ENCODE measurements around the gene CFDP1. TPM values are rescaled to one million over a fixed set of nuclear protein-coding genes. Genes with fewer than 3 reads are reported as not detected.

The CFDP1 gene
- total and polyA plus RNA-seq, 2 of the 13 experiments (the other 11 are each of a cell fraction or from before 2014, with no cell fraction given): 78.6 to 153 TPM

DNA sequence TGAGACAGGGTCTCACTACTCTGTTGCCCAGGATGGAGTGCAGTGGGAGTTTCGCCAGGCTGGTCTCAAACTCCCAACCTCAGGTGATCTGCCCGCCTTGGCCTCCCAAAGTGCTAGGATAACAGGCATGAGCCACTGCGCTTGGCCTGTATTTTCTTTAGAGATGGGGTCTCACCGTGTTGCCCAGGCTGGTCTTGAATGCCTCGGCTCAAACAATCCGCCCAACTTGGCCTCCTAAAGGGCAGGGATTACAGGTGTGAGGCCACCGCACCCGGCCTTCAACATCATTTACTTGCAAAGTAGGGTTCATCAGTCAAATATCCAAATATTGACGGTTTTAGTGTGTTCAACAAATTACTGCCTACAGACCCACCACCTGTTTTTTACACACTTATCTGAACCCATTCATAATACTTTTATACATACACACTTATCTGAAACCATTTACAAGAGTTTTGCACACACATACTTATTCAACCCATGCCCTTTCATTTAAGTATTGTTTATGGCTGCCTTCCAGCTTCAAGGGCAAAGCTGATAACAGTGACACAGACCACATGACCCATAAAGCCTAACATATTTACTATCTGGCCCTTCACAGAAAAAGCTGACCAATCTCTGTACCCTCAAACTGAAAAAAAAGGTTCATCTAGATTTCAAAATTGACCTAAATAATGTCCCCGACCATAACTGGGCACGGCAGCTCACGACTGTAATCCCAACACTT is 19.3 kb upstream of the CFDP1 start (continued):
- TF ChIP-seq ZNF503 (CRISPR knock-in tag; IDR thresholded peaks at IDR 0.05) (0 out of 2 replicates have a peak, but pooled peaks have one; percentile 28), BHLHE40 (IDR thresholded peaks at IDR 0.05; ENCODE audit: low read length) (no peak), GABPB1 (CRISPR knock-in tag; IDR thresholded peaks at IDR 0.05) (0 out of 2 replicates have a peak, but pooled peaks have one; percentile 7), XBP1 (CRISPR knock-in tag; IDR thresholded peaks at IDR 0.05) (peak; percentile 72; the same call in 1 of the 2 replicates), HOMEZ (CRISPR knock-in tag; IDR thresholded peaks at IDR 0.05; ENCODE audit: low read depth) (peak; percentile 18; the same call in 1 of the 2 replicates), PITX1 (CRISPR knock-in tag; IDR thresholded peaks at IDR 0.05) (no peak), ZNF674 (CRISPR knock-in tag; IDR thresholded peaks at IDR 0.05; ENCODE audit: low read depth) (no peak), ZBTB43 (CRISPR knock-in tag; conservative IDR thresholded peaks at IDR 0.05) (0 out of 2 replicates have a peak, but pooled peaks have one; percentile 47), REXO4 (CRISPR knock-in tag; IDR thresholded peaks at IDR 0.05; ENCODE audit: borderline replicate concordance) (no peak), ZBTB33 (CRISPR knock-in tag; IDR thresholded peaks at IDR 0.05) (no peak), ZNF234 (CRISPR knock-in tag; conservative IDR thresholded peaks at IDR 0.05) (no peak), SALL2 (CRISPR knock-in tag; IDR thresholded peaks at IDR 0.05) (peak; percentile 46; the same call in 1 of the 2 replicates), ZNF260 (CRISPR knock-in tag; IDR thresholded peaks at IDR 0.05; ENCODE audit: borderline replicate concordance, low read depth) (no peak), ZFP36L2 (CRISPR knock-in tag; IDR thresholded peaks at IDR 0.05) (no peak), JUND (CRISPR knock-in tag; IDR thresholded peaks at IDR 0.05) (no peak), SSRP1 (CRISPR knock-in tag; IDR thresholded peaks at IDR 0.05) (no peak)
- TF ChIP-seq, protein P1, sequence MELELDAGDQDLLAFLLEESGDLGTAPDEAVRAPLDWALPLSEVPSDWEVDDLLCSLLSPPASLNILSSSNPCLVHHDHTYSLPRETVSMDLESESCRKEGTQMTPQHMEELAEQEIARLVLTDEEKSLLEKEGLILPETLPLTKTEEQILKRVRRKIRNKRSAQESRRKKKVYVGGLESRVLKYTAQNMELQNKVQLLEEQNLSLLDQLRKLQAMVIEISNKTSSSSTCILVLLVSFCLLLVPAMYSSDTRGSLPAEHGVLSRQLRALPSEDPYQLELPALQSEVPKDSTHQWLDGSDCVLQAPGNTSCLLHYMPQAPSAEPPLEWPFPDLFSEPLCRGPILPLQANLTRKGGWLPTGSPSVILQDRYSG (CRISPR knock-in tag; IDR thresholded peaks at IDR 0.05): 0 out of 2 replicates have a peak, but pooled peaks have one; percentile 35
- TF ChIP-seq, protein P2, sequence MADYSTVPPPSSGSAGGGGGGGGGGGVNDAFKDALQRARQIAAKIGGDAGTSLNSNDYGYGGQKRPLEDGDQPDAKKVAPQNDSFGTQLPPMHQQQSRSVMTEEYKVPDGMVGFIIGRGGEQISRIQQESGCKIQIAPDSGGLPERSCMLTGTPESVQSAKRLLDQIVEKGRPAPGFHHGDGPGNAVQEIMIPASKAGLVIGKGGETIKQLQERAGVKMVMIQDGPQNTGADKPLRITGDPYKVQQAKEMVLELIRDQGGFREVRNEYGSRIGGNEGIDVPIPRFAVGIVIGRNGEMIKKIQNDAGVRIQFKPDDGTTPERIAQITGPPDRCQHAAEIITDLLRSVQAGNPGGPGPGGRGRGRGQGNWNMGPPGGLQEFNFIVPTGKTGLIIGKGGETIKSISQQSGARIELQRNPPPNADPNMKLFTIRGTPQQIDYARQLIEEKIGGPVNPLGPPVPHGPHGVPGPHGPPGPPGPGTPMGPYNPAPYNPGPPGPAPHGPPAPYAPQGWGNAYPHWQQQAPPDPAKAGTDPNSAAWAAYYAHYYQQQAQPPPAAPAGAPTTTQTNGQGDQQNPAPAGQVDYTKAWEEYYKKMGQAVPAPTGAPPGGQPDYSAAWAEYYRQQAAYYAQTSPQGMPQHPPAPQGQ (CRISPR knock-in tag; IDR thresholded peaks at IDR 0.05; ENCODE audit: borderline replicate concordance): no peak

Data from HepG2 (cell line).